Measurements from ENCODE around the gene BCR.

BCR gene

DNA sequence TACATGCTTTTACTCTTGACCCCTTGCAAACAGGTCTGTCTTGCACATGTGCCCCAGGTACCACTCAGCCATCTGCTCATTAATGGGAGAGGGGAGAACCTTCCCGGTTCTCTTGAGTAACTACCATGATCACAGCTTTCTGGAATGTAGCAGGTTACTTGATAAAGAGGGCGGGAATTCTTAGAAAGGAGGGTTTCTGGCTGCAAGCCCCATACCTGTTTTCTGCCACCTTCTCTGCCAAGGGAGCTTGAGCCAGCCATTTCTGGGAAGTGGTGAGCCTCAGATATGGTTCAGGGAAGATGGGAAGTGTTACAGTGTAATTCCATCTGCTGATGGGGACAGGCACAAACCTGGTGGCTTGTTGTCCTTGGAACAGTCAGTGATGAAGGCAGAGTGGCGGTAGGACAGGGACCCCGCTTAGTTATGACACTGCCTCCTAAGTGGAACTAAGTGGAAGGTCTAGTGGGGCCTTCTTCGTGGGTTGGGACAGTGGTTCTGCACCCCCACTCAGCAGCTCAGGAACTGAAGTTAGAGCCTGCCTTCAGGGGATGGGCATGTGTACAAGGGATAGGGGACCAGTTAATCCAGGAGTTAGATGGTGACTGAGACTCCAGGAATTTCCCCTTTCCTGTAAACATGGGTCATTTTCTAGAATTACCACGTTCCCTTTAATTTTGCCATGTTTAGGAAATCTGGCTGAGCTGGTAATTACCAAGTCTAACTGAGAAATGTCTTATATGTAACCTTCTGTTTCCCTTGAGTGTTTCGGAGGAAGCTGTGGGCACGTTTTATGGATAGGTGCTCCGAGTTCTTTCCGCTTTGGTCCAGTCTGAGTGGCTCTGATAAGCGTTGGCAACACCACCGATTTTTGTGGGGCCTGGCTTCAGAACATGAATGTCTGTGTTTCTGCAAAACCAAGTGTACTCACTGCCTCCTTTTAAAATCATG lies 35.3 kb downstream of the BCR start:
- DNase-seq (ENCODE audit: low read depth) = no peak
- H3K4me3 ChIP-seq (ENCODE audit: control insufficient read depth, low read depth, low read length) = no peak overlapping the region
- TF ChIP-seq, protein P1, sequence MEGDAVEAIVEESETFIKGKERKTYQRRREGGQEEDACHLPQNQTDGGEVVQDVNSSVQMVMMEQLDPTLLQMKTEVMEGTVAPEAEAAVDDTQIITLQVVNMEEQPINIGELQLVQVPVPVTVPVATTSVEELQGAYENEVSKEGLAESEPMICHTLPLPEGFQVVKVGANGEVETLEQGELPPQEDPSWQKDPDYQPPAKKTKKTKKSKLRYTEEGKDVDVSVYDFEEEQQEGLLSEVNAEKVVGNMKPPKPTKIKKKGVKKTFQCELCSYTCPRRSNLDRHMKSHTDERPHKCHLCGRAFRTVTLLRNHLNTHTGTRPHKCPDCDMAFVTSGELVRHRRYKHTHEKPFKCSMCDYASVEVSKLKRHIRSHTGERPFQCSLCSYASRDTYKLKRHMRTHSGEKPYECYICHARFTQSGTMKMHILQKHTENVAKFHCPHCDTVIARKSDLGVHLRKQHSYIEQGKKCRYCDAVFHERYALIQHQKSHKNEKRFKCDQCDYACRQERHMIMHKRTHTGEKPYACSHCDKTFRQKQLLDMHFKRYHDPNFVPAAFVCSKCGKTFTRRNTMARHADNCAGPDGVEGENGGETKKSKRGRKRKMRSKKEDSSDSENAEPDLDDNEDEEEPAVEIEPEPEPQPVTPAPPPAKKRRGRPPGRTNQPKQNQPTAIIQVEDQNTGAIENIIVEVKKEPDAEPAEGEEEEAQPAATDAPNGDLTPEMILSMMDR (IDR thresholded peaks at IDR 0.05; ENCODE audit: control insufficient read depth, insufficient read depth, low read depth, low read length, missing control alignments) = no peak

DNA sequence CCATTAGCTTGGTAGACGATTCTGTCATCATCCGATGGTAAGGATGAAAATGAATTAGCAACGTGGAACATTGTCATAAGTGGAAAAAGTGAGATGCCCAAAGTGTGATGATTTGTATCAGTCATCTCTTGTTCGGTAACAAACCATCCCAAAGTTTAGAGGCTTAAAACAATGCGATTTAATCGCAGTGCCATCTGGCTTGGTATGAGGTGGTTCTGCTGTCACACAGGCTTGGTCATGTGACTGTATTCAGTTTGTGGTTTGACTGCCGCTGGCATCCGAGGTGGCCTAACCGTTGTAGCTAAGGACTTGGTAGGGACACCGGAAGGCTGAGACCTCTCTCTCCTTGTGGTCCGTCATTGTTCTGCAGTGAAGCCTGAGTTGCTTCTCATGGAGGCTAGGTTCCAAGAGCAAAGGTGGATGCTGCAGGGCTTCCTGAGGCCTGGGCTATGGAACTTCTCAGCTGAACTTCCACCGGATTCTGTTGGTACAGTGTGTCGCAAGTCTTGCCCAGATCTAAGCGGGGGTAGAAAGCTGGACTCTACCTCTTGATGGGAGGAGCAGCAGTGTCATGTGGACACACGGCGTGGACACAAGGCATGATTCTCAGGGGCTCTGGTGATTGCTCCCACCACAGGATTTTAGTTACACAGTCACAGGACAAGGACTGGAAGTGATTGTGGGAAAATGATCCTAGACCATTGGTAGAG lies 36.3 kb downstream of the BCR start:
- TF ChIP-seq, protein P1 (IDR thresholded peaks at IDR 0.05; ENCODE audit: control insufficient read depth, insufficient read depth, low read depth, low read length, missing control alignments) = no peak
- no peak for DNase-seq (ENCODE audit: low read depth)
- H3K4me3 ChIP-seq (ENCODE audit: control insufficient read depth, low read depth, low read length) = no peak overlapping the region

DNA sequence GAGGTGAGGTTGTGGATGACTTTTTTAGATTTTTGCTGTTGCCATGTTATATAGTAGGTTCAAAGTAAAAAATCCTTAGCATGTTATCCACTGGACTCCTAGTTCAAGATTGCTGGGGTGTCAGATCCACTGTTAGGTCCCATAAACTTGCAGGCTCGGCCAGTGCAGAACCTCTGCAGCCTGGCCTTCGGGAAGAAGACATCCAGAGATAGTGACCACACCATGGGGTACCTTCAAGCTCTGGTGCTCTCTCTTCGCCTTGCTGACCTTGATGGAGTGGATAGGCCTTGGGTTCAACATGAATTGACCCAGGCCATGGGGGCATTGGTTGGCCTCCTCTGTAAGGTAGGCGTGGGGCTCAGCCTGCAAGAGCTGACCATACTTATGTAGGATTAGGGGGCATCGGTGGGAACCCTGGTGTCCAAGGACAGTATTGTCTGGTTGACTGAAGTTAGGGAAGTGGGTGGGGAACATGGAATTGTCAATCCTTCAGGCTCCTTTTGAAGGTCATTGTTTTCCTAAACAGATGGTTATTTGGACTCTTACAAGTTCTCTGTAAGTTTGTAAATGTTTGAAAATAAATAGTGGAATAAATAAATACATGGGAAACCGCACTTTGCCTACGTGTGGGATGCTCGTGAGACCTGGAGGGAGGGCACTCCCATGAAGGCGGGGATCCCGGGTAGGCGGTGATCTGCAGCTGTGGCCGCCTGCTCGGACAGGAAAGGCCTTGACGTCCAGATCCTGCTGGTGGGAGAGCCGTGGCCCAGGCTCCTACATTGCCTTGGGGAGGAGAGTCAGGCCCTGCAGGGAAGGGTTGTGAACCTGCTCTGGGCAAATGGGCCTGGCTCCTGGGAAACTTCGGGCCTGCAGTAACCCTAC lies 37.1 kb downstream of the BCR start:
- no peak overlapping the region for H3K4me3 ChIP-seq (ENCODE audit: control insufficient read depth, low read depth, low read length)
- TF ChIP-seq, protein P1 (IDR thresholded peaks at IDR 0.05; ENCODE audit: control insufficient read depth, insufficient read depth, low read depth, low read length, missing control alignments) = no peak
- no peak for DNase-seq (ENCODE audit: low read depth)

DNA sequence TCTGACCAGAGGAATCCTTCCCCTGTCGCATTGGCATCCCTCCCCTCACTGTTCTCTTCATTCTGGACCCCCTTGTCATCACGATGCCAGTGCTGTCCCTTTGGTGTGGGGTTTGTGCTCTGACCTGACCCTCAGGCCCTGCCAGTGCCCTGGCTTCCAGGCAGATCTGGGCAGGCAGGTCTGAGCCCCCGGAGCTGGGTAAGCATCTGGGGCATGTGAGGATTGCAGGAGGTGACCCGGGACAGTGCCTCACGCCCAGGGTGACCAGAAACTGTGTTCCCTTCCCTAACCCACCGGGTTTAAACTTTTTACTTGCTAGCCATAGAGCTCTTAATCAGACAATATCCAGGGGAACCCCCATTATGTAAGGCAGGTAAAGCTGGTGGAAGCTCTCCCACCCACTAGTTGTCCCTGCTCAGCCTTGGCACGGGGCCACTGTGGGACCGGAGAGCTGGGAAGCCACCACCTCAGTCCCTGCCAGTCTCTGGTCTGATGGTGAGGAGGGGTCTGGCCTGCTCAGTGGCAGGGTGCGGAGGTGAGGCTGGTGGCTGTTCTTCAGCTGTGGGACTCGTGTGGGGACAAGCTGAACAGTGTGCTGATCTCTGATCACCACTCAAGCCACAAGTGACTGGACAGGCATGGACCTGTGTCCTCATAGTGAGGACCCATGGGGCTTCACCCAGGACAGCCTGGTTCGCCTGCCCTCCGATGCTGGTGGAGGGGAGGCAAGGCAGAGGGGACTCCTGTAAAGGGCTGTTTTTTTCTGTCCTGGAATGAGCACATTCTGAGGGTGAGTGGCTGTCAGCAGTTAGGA lies 38.0 kb downstream of the BCR start:
- no peak overlapping the region for H3K4me3 ChIP-seq (ENCODE audit: control insufficient read depth, low read depth, low read length)

DNA sequence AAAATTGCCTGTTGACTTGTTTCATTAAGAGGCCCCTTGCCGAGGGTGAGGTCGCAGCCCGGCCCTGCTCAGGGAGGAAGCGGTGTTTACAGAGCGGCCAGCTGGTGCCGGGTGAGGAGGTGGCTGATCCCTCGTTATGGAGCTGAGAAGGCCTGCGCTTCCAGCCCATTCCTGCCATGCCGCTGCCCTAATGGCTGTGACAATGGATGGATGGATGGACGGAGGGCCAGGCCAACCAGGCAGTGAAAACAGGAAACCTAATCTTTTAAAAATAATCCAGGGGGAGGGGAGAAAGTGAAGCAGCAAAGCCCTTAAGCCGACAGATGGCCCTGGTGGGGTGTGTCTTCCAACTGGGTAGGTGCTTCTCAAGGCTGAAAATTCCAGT lies 38.5 kb downstream of the BCR start:
- no peak for DNase-seq (ENCODE audit: low read depth)
- TF ChIP-seq, protein P1 (IDR thresholded peaks at IDR 0.05; ENCODE audit: control insufficient read depth, insufficient read depth, low read depth, low read length, missing control alignments) = no peak
- no peak overlapping the region for H3K4me3 ChIP-seq (ENCODE audit: control insufficient read depth, low read depth, low read length)

More for the DNA sequence above, 38.0 kb downstream of the BCR start:
- TF ChIP-seq, protein P1 (IDR thresholded peaks at IDR 0.05; ENCODE audit: control insufficient read depth, insufficient read depth, low read depth, low read length, missing control alignments) = no peak
- no peak for DNase-seq (ENCODE audit: low read depth)

All from AG09309 (cell line).